HepG2 (cell line): ENCODE results near the gene GALNTL6. TPM values are rescaled to one million over a fixed set of nuclear protein-coding genes. Genes with fewer than 3 reads are reported as not detected.

Source experiments
- ATAC-seq: fragments of 200-7000 bp; cut with Tn5 transposase; 3 replicates; pipeline ENCODE4 v1.9.1; 2020; ENCODE audit warnings: mild to moderate bottlenecking, moderate library complexity
- BruUV-seq: library from RNA; stranded (reverse); fragments of 400-500 nt; replicated peaks from 2 replicates; lab custom pipeline; 2021; lab: Mats Ljungman, UMichigan
- CTCF ChIA-PET: fragments of 300-600 bp; formaldehyde crosslinking; extraction: SDS; loops from one replicate; lab custom pipeline; 2021; ENCODE audit warnings: low total read pairs, inconsistent platforms, low intra/inter-chr PET ratio; lab: Yijun Ruan, JAX
- POLR2A ChIA-PET: fragments of 350-600 bp; sonication (Branson Sonifier 250); formaldehyde crosslinking; loops from one replicate; lab custom pipeline; 2020; ENCODE audit warnings: antibody characterized with exemption, inconsistent platforms; lab: Yijun Ruan, JAX
- DNase-seq: peaks from one replicate; pipeline ENCODE4 v3.0.0-alpha.2; 2015; ENCODE audit warnings: low spot score
- FAIRE-seq: peaks from 3 replicates; lab custom pipeline; 2011; peaks lifted over from hg19 to GRCh38; lab: Jason Lieb, UNC
- H2AFZ ChIP-seq: one replicate; pipeline ENCODE4 v1.6.1; 2011; ENCODE audit warnings: low read length, inconsistent platforms
- H3K27ac ChIP-seq: fragments of 300-600 bp; 3 replicates; pipeline ENCODE4 v1.8.0; 2011; ENCODE audit warnings: mixed run types, mild to moderate bottlenecking, mixed read lengths, low read length, inconsistent platforms; ENCODE audit not compliant: insufficient read depth; ENCODE audit errors: extremely low read length
- H3K27me3 ChIP-seq, 2 experiments: fragments of 200-600 bp in 1 of 2; 2 replicates in 1 of 2; 3 replicates in 1 of 2; pipeline versions ENCODE4 v1.6.0 to v1.8.0; 2011; ENCODE audit warnings: low read length in 2 of 2, mild to moderate bottlenecking in 2 of 2, moderate library complexity in 2 of 2, inconsistent platforms in 1 of 2; ENCODE audit not compliant: insufficient read depth in 2 of 2, control insufficient read depth in 1 of 2
- H3K36me3 ChIP-seq, 2 experiments: fragments of 200-600 bp in 1 of 2; replicated peaks in 1 of 2; 2 replicates in 1 of 2; 3 replicates in 1 of 2; pipeline versions ENCODE4 v1.5.1 to v1.8.0; 2011; ENCODE audit warnings: low read length in 2 of 2, inconsistent platforms in 1 of 2; ENCODE audit not compliant: insufficient read depth in 2 of 2, control insufficient read depth in 1 of 2
- H3K4me1 ChIP-seq: 2 replicates; pipeline ENCODE4 v1.5.1; 2012; ENCODE audit warnings: low read length, inconsistent platforms; ENCODE audit not compliant: insufficient read depth
- H3K4me2 ChIP-seq: 2 replicates; pipeline ENCODE4 v1.6.0; 2011; ENCODE audit warnings: low read depth, low read length, inconsistent platforms
- H3K4me3 ChIP-seq, 3 experiments: fragments of 200-600 bp in 1 of 3; sonication (generic), shearing (Covaris generic) in 1 of 3; replicated peaks in 1 of 3; 2 replicates each; pipeline ENCODE4 v1.5.1; 2011 to 2016; ENCODE audit warnings: low read length in 3 of 3, inconsistent platforms in 2 of 3, low read depth in 2 of 3, mild to moderate bottlenecking in 2 of 3, control low read depth in 1 of 3, mixed read lengths in 1 of 3; ENCODE audit not compliant: insufficient read depth in 1 of 3
- H3K79me2 ChIP-seq: one replicate; pipeline ENCODE4 v1.6.1; 2011; ENCODE audit warnings: low read length, inconsistent platforms; ENCODE audit not compliant: insufficient read depth
- H3K9ac ChIP-seq: 2 replicates; pipeline ENCODE4 v1.6.0; 2011; ENCODE audit warnings: mild to moderate bottlenecking, low read depth, low read length, inconsistent platforms; ENCODE audit not compliant: insufficient read depth
- H3K9me3 ChIP-seq: 2 replicates; pipeline ENCODE4 v1.5.1; 2012; ENCODE audit warnings: mild to moderate bottlenecking, low read length
- H4K20me1 ChIP-seq: 2 replicates; pipeline ENCODE4 v1.6.0; 2011; ENCODE audit warnings: inconsistent platforms, mild to moderate bottlenecking, low read length, moderate library complexity; ENCODE audit not compliant: insufficient read depth
- BCLAF1 ChIP-seq: fragments of 450-650 bp; IDR thresholded peaks from 2 replicates; pipeline ENCODE4 v1.6.1; 2017; ENCODE audit warnings: mild to moderate bottlenecking
- GLI4 ChIP-seq: sonication (generic); formaldehyde crosslinking; IDR thresholded peaks from 2 replicates; pipeline ENCODE4 v1.5.1; 2020; ENCODE audit warnings: missing genetic modification reagents, mild to moderate bottlenecking, moderate library complexity, borderline replicate concordance
- IKZF1 ChIP-seq: fragments of 450-650 bp; IDR thresholded peaks from 2 replicates; pipeline ENCODE4 v1.7.1; 2016
- KLF6 ChIP-seq: IDR thresholded peaks from 2 replicates; pipeline ENCODE4 v1.8.0; 2016; ENCODE audit warnings: missing biosample characterization, missing genetic modification reagents
- RXRA ChIP-seq: sonication (generic); formaldehyde crosslinking; IDR thresholded peaks from 2 replicates; pipeline ENCODE4 v1.5.1; 2020; ENCODE audit warnings: missing genetic modification reagents
- SKI ChIP-seq: fragments of 450-650 bp; IDR thresholded peaks from one replicate; pipeline ENCODE4 v1.6.1; 2018; ENCODE audit warnings: mild to moderate bottlenecking; ENCODE audit not compliant: partially characterized antibody
- SP2 ChIP-seq: sonication (generic); formaldehyde crosslinking; IDR thresholded peaks from 2 replicates; pipeline ENCODE4 v1.5.1; 2020; ENCODE audit warnings: mild to moderate bottlenecking, missing genetic modification reagents
- SP5 ChIP-seq: IDR thresholded peaks from 2 replicates; pipeline ENCODE4 v1.6.1; 2016; ENCODE audit warnings: low read depth, borderline replicate concordance
- SRF ChIP-seq: IDR thresholded peaks from 2 replicates; pipeline ENCODE4 v1.6.1; 2011; ENCODE audit warnings: mild to moderate bottlenecking, low read depth, low read length, moderate library complexity
- TCF7L2 ChIP-seq: IDR thresholded peaks from 2 replicates; pipeline ENCODE4 v1.6.1; 2011; ENCODE audit warnings: mild to moderate bottlenecking, low read depth, low read length, moderate library complexity
- ZBTB8A ChIP-seq: sonication (generic); formaldehyde crosslinking; IDR thresholded peaks from 2 replicates; pipeline ENCODE4 v1.4.0; 2020; ENCODE audit warnings: mild to moderate bottlenecking, low read depth, missing genetic modification reagents, borderline replicate concordance
- ZNF264 ChIP-seq: sonication (generic); formaldehyde crosslinking; IDR thresholded peaks from 2 replicates; pipeline ENCODE4 v1.4.0; 2020; ENCODE audit warnings: missing genetic modification reagents
- ZNF547 ChIP-seq: sonication (generic); formaldehyde crosslinking; IDR thresholded peaks from 2 replicates; pipeline ENCODE4 v1.5.1; 2020; ENCODE audit warnings: mild to moderate bottlenecking, missing genetic modification reagents
- WGBS: methylation state at CpG from one replicate; pipeline ENCODE4 v1.1.6; 2017; ENCODE audit warnings: low lambda C conversion rate; 5-methylcytosine and 5-hydroxymethylcytosine counted together
- in situ Hi-C: cut with HindIII; loops from 2 replicates; pipeline ENCODE4 v1.10.0; 2017; ENCODE audit warnings: low pct_unique_long_range_greater_than_20kb; ENCODE audit not compliant: extremely low pct_ligation_motif_present
- intact Hi-C: fragments of 100-400 bp; cut with micrococcal nuclease; formaldehyde crosslinking; loops from one replicate; pipeline ENCODE4 v1.10.0; 2022; ENCODE audit not compliant: unreplicated experiment
- polyA plus RNA-seq, 8 experiments: library from polyadenylated mRNA; depleted of rRNA in 3 of 8; stranded (reverse) in 7 of 8; unstranded in 1 of 8; fragments of >200 nt; fragmentation: Illumina TruSeq in 4 of 8; extraction: Trizol in 4 of 8; gene quantifications; 2 replicates each; pipeline versions ENCODE4 v1.2.1 to v1.2.3, GENCODE V29; 2011 to 2016; ENCODE audit warnings: low read depth in 4 of 8, missing spikeins in 1 of 8, mixed read lengths in 1 of 8; ENCODE audit not compliant: insufficient read depth in 1 of 8
- total RNA-seq, 5 experiments: library from RNA; depleted of rRNA; stranded (reverse); fragments of >200 nt; fragmentation: Illumina TruSeq; extraction: Trizol; gene quantifications; 2 replicates each; pipeline ENCODE4 v1.2.3, GENCODE V29; 2016; ENCODE audit warnings: low read depth in 1 of 5

GALNTL6 gene
- total and polyA plus RNA-seq, 2 of the 13 experiments (the other 11 are each of a cell fraction or from before 2014, with no cell fraction given), result not detected

DNA sequence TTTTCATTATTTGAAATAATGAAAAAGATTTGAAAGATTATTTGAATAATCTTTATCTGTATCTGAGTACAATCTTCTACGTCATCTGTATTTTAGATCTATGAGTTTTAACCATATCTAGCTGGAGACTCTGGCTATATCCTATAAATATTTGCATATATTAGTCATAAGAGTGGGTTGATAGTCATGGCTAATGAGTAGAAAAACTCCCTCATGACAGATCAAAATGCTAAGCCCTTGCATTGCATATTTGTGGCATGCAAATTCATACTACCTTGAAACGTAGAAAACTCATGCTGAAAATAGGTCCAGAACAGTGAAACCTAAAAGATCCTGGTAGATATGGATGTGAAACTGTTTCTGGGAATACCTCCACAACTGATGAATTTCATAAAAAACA is 291.3 kb downstream of the GALNTL6 start:
- Histone ChIP-seq H3K4me1 (no peaks in the 10 kb centered on the region), H4K20me1 (no peaks in the 10 kb centered on the region), H3K27me3 (no peaks in the 10 kb centered on the region), H3K4me3 (no peak overlapping the region), H3K4me2 (no peak overlapping the region), H3K9ac (no peak overlapping the region), H3K79me2 (no peaks in the 10 kb centered on the region)
- intact Hi-C loops, result no loop called here
- 7% methylated on average over 2 of the region's 2 CpGs for WGBS
- FAIRE-seq, result no peak
- in situ Hi-C loops, result no loop called here
- no peak for TF ChIP-seq SKI
- no peak for TF ChIP-seq ZNF264 (CRISPR knock-in tag)
- no peak for TF ChIP-seq SP5 (CRISPR knock-in tag)
- TF ChIP-seq RXRA (CRISPR knock-in tag), result no peak
- no peak for TF ChIP-seq ZBTB8A (CRISPR knock-in tag)
- TF ChIP-seq SP2 (CRISPR knock-in tag), result no peak
- TF ChIP-seq BCLAF1, result no peak
- no peak for TF ChIP-seq GLI4 (CRISPR knock-in tag)
- no peak for TF ChIP-seq KLF6 (CRISPR knock-in tag)
- TF ChIP-seq SRF, result no peak
- no peak for TF ChIP-seq ZNF547 (CRISPR knock-in tag)
- no peak for TF ChIP-seq TCF7L2
- no peak for TF ChIP-seq IKZF1
- TF ChIP-seq, all 625 proteins: peak for 0
- ChIA-PET CTCF (no interaction called here), POLR2A (no interaction called here)
- ATAC-seq (no peak), DNase-seq (no peak)
- Histone ChIP-seq H3K36me3 (no peaks in the 10 kb centered on the region), H2AFZ (no peak overlapping the region), H3K27ac (no peak overlapping the region), H3K9me3 (no peaks in the 10 kb centered on the region)
- BruUV-seq, result no TSS peak
